ENCODE data around the gene ST3GAL4. TPM values are rescaled to one million over a fixed set of nuclear protein-coding genes. Genes with fewer than 3 reads are reported as not detected.

The ST3GAL4 gene
- polyA plus RNA-seq, 2 of the 4 experiments (the other 2 are of a cell fraction), result 11.9 to 17.5 TPM

- WGBS (ENCODE audit: missing lambda C conversion rate), result 92% methylated on average over 12 of the region's 12 CpGs
- DNase-seq (ENCODE audit: low read depth in 1 of 2, low spot score in 1 of 2) (no peak), ATAC-seq (no peak), FAIRE-seq (no peak)
- H3K4me2 ChIP-seq, result no peak overlapping the region
- CTCF ChIA-PET, result no interaction called here
- H3K4me1 ChIP-seq, result peaks cover 11% of the 10 kb centered on the region; the same call in 2 of the 3 replicates
- no peak overlapping the region for H3K27ac ChIP-seq
- POLR2A ChIA-PET, result no interaction called here
- no peak overlapping the region for H3K4me3 ChIP-seq
- TF ChIP-seq NR3C1 (IDR thresholded peaks at IDR 0.05), result no peak
- H3K9me3 ChIP-seq, result no peaks in the 10 kb centered on the region
Observed at GRCh38 chr11:126407101-126407521, 51.6 kb downstream of the ST3GAL4 start.

DNA sequence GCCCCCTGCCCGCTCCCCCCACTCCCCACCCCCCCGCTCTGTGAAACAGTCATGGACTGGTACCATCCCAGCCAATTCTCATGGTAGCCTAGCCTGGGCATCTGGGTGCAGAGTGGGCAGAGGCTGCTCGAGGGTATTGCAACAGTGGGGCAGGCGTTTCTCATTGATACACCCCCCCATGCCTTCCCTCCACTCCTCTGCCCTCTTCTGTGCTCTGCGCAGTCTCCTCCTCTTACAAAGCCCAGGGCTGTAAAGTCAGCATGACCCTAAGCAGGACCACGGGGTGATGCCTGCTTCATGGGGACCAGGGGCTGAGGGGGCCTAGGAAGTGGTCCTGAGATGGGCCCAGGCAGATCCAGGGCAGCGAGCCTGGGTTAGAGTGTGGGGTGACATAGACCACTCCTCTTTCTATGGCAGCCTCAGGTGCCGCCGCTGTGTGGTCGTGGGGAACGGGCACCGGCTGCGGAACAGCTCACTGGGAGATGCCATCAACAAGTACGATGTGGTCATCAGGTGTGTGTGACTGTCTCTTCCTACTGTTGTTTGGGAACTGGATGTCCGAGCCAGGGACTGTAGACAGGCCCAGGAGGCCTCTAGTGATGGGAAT is 52.3 kb downstream of the ST3GAL4 start:
- no peak overlapping the region for H3K27ac ChIP-seq
- H3K4me1 ChIP-seq, result peaks cover 9% of the 10 kb centered on the region; the same call in 2 of the 3 replicates
- DNase-seq (ENCODE audit: low read depth in 1 of 2, low spot score in 1 of 2) (no peak), FAIRE-seq (no peak), ATAC-seq (no peak)
- ChIA-PET POLR2A (no interaction called here), CTCF (interaction anchor here (1.0 kb wide), 1 partner anchor 97 kb away, joined by 3 read pairs; no protein-coding TSS in a partner anchor)
- no peaks in the 10 kb centered on the region for H3K9me3 ChIP-seq
- TF ChIP-seq HEYL (CRISPR knock-in tag; IDR thresholded peaks at IDR 0.05), result no peak
- TF ChIP-seq SREBF2 (IDR thresholded peaks at IDR 0.05), result no peak
- TF ChIP-seq ZFP36 (IDR thresholded peaks at IDR 0.05; ENCODE audit: borderline replicate concordance, partially characterized antibody), result no peak
- no peak for TF ChIP-seq CTCF (IDR thresholded peaks at IDR 0.05)
- 87% methylated on average over 3 of the region's 15 CpGs for WGBS (ENCODE audit: missing lambda C conversion rate)
- no peak overlapping the region for H3K4me2 ChIP-seq
- no peak overlapping the region for H3K4me3 ChIP-seq

DNA sequence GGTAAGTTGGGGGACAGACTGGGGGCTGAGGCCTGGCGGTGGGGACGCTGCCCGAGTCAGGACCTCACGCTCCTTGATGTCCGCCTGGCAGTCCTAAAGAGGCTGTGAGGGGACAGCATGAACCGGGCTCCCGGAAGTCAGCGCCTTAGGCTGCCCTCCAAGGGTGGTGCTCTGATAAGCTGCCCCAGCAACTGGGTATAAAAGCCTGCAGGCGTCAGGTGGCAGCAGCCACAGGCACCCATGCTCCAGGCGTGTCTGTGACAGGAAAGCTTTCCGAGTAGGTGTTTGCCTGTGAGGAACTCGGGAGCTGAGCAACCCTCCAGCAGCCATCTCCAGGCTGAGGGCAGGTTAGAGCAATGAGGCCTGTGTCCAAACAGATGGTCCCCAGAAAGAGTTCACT is 53.0 kb downstream of the ST3GAL4 start:
- no peak for FAIRE-seq
- no peak overlapping the region for H3K4me2 ChIP-seq
- H3K4me1 ChIP-seq, result peaks cover 3% of the 10 kb centered on the region; the same call in 1 of the 3 replicates
- no peak overlapping the region for H3K4me3 ChIP-seq
- WGBS (ENCODE audit: missing lambda C conversion rate), result 88% methylated on average over 6 of the region's 12 CpGs
- ChIA-PET CTCF (interaction anchor here (0.7 to 1.0 kb wide), 2 partner anchors 33 to 98 kb away, joined by 3 read pairs; no protein-coding TSS in a partner anchor), POLR2A (no interaction called here)
- H3K9me3 ChIP-seq, result no peaks in the 10 kb centered on the region
- no peak for ATAC-seq
- DNase-seq (ENCODE audit: low read depth in 1 of 2, low spot score in 1 of 2), result no peak
- no peak overlapping the region for H3K27ac ChIP-seq
- TF ChIP-seq CBX8 (IDR thresholded peaks at IDR 0.05) (no peak), PHF8 (IDR thresholded peaks at IDR 0.05; ENCODE audit: borderline replicate concordance, low read depth) (no peak), HMGXB4 (CRISPR knock-in tag; IDR thresholded peaks at IDR 0.05; ENCODE audit: borderline replicate concordance) (no peak), SMC3 (IDR thresholded peaks at IDR 0.05) (no peak), CHD2 (IDR thresholded peaks at IDR 0.05; ENCODE audit: low read length, partially characterized antibody) (no peak), ZSCAN20 (CRISPR knock-in tag; IDR thresholded peaks at IDR 0.05) (no peak), RCOR1 (IDR thresholded peaks at IDR 0.05; ENCODE audit: low read depth, low read length) (no peak), NFE2L2 (conservative IDR thresholded peaks at IDR 0.05; ENCODE audit: low read length) (no peak), FOSL2 (IDR thresholded peaks at IDR 0.05) (no peak), FOSL2 (CRISPR knock-in tag; IDR thresholded peaks at IDR 0.05) (no peak), USF2 (IDR thresholded peaks at IDR 0.05) (no peak)

All from A549 (cell line).